GM12878 (cell line): ENCODE data around the gene ZNF423. TPM values are rescaled to one million over a fixed set of nuclear protein-coding genes. Genes with fewer than 3 reads are reported as not detected.

ENCODE experiments used
- ATAC-seq: fragments of 200-7000 bp; cut with Tn5 transposase; 3 replicates; pipeline ENCODE4 v1.9.1; 2020; ENCODE audit warnings: mild to moderate bottlenecking, moderate library complexity
- BruUV-seq: library from RNA; stranded (reverse); fragments of 400-500 nt; replicated peaks from 2 replicates; lab custom pipeline; 2021; lab: Mats Ljungman, UMichigan
- CTCF ChIA-PET: fragments of 300-600 bp; sonication (Branson Sonifier 250); formaldehyde crosslinking; extraction: SDS; loops from one replicate; lab custom pipeline; 2021; ENCODE audit warnings: inconsistent platforms; lab: Yijun Ruan, JAX
- POLR2A ChIA-PET: fragments of 350-600 bp; formaldehyde crosslinking; extraction: SDS; loops from one replicate; lab custom pipeline; 2021; ENCODE audit warnings: inconsistent platforms; lab: Charles Lee
- RAD21 ChIA-PET: fragments of 300-600 bp; sonication (Branson Sonifier 250); formaldehyde crosslinking; loops from one replicate; lab custom pipeline; 2023; ENCODE audit warnings: antibody characterized with exemption; ENCODE audit not compliant: unreplicated experiment; lab: Charles Lee
- SMC1A ChIA-PET: fragments of 300-600 bp; sonication (Branson Sonifier 250); formaldehyde crosslinking; loops from one replicate; lab custom pipeline; 2023; ENCODE audit not compliant: unreplicated experiment, uncharacterized antibody; lab: Charles Lee
- DNase-seq: peaks from one replicate; pipeline ENCODE4 v3.0.0-alpha.2; 2011; ENCODE audit warnings: low read depth, low spot score
- FAIRE-seq: peaks from 3 replicates; lab custom pipeline; 2011; peaks lifted over from hg19 to GRCh38; lab: Jason Lieb, UNC
- H2AFZ ChIP-seq: 2 replicates; pipeline ENCODE4 v1.6.0; 2011; ENCODE audit warnings: low read depth, low read length, control low read depth; ENCODE audit not compliant: control insufficient read depth
- H3K27ac ChIP-seq: 2 replicates; pipeline ENCODE4 v1.5.1; 2011; ENCODE audit warnings: control low read depth; ENCODE audit not compliant: control insufficient read depth, insufficient read depth
- H3K27me3 ChIP-seq, 2 experiments: replicated peaks in 1 of 2; 2 replicates each; pipeline versions ENCODE4 v1.6.0 to v1.6.1; 2011; ENCODE audit warnings: low read length in 1 of 2; ENCODE audit not compliant: control insufficient read depth in 2 of 2, insufficient read depth in 2 of 2
- H3K36me3 ChIP-seq, 2 experiments: 2 replicates each; pipeline ENCODE4 v1.5.1; 2011; ENCODE audit warnings: low read length in 1 of 2; ENCODE audit not compliant: control insufficient read depth in 2 of 2, insufficient read depth in 2 of 2
- H3K4me1 ChIP-seq: 2 replicates; pipeline ENCODE4 v1.6.1; 2011; ENCODE audit warnings: mild to moderate bottlenecking, low read length, moderate library complexity, mixed read lengths; ENCODE audit not compliant: control insufficient read depth, insufficient read depth
- H3K4me2 ChIP-seq: 2 replicates; pipeline ENCODE4 v1.6.0; 2011; ENCODE audit warnings: control low read depth; ENCODE audit not compliant: control insufficient read depth, insufficient read depth
- H3K4me3 ChIP-seq: fragments of 200-600 bp; sonication (generic); 2 replicates; pipeline ENCODE4 v1.5.1; 2016
- H3K79me2 ChIP-seq: 2 replicates; pipeline ENCODE4 v1.6.0; 2011; ENCODE audit warnings: low read length; ENCODE audit not compliant: control insufficient read depth, insufficient read depth
- H3K9ac ChIP-seq: 2 replicates; pipeline ENCODE4 v1.8.0; 2011; ENCODE audit warnings: low read length, control low read depth, mixed read lengths; ENCODE audit not compliant: control insufficient read depth, insufficient read depth
- H3K9me3 ChIP-seq: replicated peaks from 3 replicates; pipeline ENCODE4 v1.5.1; 2011; ENCODE audit warnings: mild to moderate bottlenecking, low read length; ENCODE audit not compliant: control insufficient read depth, insufficient read depth
- H4K20me1 ChIP-seq: 2 replicates; pipeline ENCODE4 v1.6.0; 2011; ENCODE audit not compliant: control insufficient read depth, insufficient read depth
- CEBPZ ChIP-seq: fragments of 150-350 bp; IDR thresholded peaks from 2 replicates; pipeline ENCODE4 v1.6.1; 2016; ENCODE audit warnings: low read depth, low read length
- EGR1 ChIP-seq, 2 experiments: IDR thresholded peaks; 1 replicate in 1 of 2; 2 replicates in 1 of 2; pipeline ENCODE4 v1.6.1; 2011 to 2012; ENCODE audit warnings: low read depth in 2 of 2, low read length in 2 of 2, borderline replicate concordance in 1 of 2, mild to moderate bottlenecking in 1 of 2, moderate library complexity in 1 of 2
- HCFC1 ChIP-seq: fragments of 150-350 bp; IDR thresholded peaks from 2 replicates; pipeline ENCODE4 v1.6.1; 2014; ENCODE audit warnings: low read length
- KLF5 ChIP-seq: fragments of 450-650 bp; IDR thresholded peaks from 2 replicates; pipeline ENCODE4 v1.6.1; 2014; ENCODE audit warnings: mild to moderate bottlenecking; ENCODE audit not compliant: partially characterized antibody
- SUZ12 ChIP-seq: fragments of 200-600 bp; sonication (generic); IDR thresholded peaks from one replicate; pipeline ENCODE4 v1.6.1; 2018; ENCODE audit warnings: antibody characterized with exemption, mild to moderate bottlenecking; ENCODE audit not compliant: unreplicated experiment
- WRNIP1 ChIP-seq: IDR thresholded peaks from 2 replicates; pipeline ENCODE4 v1.6.1; 2011; ENCODE audit warnings: low read depth, low read length, improper control_type of control experiment, borderline replicate concordance
- WGBS: methylation state at CpG from one replicate; pipeline ENCODE4 v1.1.6; 2016; ENCODE audit warnings: low lambda C conversion rate; ENCODE audit not compliant: insufficient replicate concordance, insufficient coverage; ENCODE audit errors: missing lambda C conversion rate; 5-methylcytosine and 5-hydroxymethylcytosine counted together
- in situ Hi-C: fragments of 300-500 bp; cut with MboI; formaldehyde crosslinking; loops from 9 replicates; pipeline ENCODE4 v1.14.3; 2018; ENCODE audit warnings: mixed read lengths
- intact Hi-C: fragments of 100-400 bp; cut with micrococcal nuclease; formaldehyde crosslinking; loops from one replicate; pipeline ENCODE4 v1.14.2; 2022; ENCODE audit not compliant: unreplicated experiment
- polyA plus RNA-seq, 11 experiments: library from polyadenylated mRNA; depleted of rRNA in 4 of 11; unstranded in 6 of 11; stranded (reverse) in 5 of 11; fragments of >200 nt; fragmentation: Nextera tagmentation in 4 of 11; fragmentation: Illumina TruSeq in 1 of 11; extraction: Ambion mirVana in 4 of 11; extraction: Trizol in 1 of 11; gene quantifications; 1 replicate in 1 of 11; 2 replicates in 10 of 11; pipeline versions ENCODE4 v1.2.1 to v1.2.3, GENCODE V29; 2011 to 2016; ENCODE audit warnings: inconsistent platforms in 2 of 11, missing spikeins in 2 of 11, low read depth in 1 of 11
- total RNA-seq, 4 experiments: library from RNA; depleted of rRNA in 3 of 4; stranded (reverse); fragments of >200 nt in 3 of 4; fragmentation: Illumina TruSeq in 1 of 4; extraction: Trizol in 1 of 4; gene quantifications; 2 replicates each; pipeline versions ENCODE4 v1.2.1 to v1.2.3, GENCODE V29; 2013 to 2021

ZNF423 gene
- total and polyA plus RNA-seq, 10 of the 15 experiments (the other 5 are each of a cell fraction or from before 2014, with no cell fraction given), result 0.03 to 0.64 (median 0.10) TPM

DNA sequence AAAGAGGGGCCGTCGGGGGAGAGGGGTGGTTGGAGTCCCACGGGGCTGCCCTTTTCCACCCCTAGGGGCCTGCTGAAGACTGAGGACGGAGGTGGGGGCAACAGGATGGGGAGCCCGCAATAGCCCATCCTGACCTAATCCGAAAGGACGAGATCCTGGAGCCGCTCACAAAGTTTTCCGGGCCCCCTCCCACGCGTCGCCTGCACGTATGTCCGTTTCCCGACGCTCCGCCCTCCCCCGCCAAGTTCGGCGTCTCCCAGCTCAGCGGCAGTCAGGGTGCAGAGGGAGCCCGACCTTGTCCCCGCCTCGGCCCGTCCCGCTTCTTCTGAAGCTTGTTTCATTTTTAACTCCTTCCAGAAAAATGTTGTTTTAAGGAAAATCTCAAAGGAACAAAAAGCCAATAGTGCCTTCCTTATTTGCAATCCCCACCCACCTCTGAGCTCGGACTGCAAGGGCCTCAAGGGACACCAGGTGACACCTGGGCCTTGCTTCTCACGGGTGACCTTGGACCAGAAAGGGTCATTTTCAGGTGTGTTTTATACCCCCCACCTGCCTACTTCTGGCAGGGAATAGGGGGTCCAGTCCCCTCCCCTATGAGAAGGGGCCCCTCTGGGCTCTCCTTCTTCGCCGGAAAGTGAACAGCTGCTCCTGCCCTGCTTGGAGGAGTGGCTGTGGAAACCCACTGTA is 3.4 kb upstream of the ZNF423 start (continued):
- TF ChIP-seq CEBPZ, result no peak
- TF ChIP-seq KLF5, result no peak
- no peak for TF ChIP-seq HCFC1

GRCh38 chr16:49858200-49859124 is 2.5 kb upstream of the ZNF423 start:
- intact Hi-C loops (no loop called here), in situ Hi-C loops (no loop called here)
- no peaks in the 10 kb centered on the region for H3K36me3 ChIP-seq
- FAIRE-seq, result no peak
- no peak overlapping the region for H3K27ac ChIP-seq
- BruUV-seq, result no TSS peak
- peaks cover 6% of the 10 kb centered on the region; the same call in 1 of the 2 replicates for H3K4me1 ChIP-seq
- ChIA-PET RAD21 (interaction anchor here (0.6 kb wide), 1 partner anchor 1655 kb away, joined by 4 read pairs; no protein-coding TSS in a partner anchor), CTCF (interaction anchor here (0.6 to 1.3 kb wide), 10 partner anchors 18 to 1199 kb away, joined by 3 to 6 read pairs (median 3); no protein-coding TSS in a partner anchor), POLR2A (no interaction called here), SMC1A (no interaction called here)
- no peak overlapping the region for H3K4me3 ChIP-seq
- no peak overlapping the region for H2AFZ ChIP-seq
- no peaks in the 10 kb centered on the region for H3K9me3 ChIP-seq
- DNase-seq, result no peak
- TF ChIP-seq SUZ12, result peak; percentile 64
- TF ChIP-seq WRNIP1, result no peak
- peak in 1 of 2 experiments; percentile 62; a peak in 1 of 3 replicates for TF ChIP-seq EGR1 (IDR thresholded peaks at IDR 0.05; ENCODE audit: borderline replicate concordance in 1 of 2, low read depth in 2 of 2, low read length in 2 of 2)
- peaks cover 10 to 19% of the 10 kb centered on the region in 2 experiments for H3K27me3 ChIP-seq
- H4K20me1 ChIP-seq, result no peaks in the 10 kb centered on the region
- H3K9ac ChIP-seq, result no peak overlapping the region
- no peaks in the 10 kb centered on the region for H3K79me2 ChIP-seq
- 10% methylated on average over 59 of the region's 90 CpGs for WGBS
- H3K4me2 ChIP-seq, result peak overlapping the region; percentile 40; the same call in 1 of the 2 replicates
- peak; percentile 10 for ATAC-seq
